Measurements from ENCODE around the gene ATP2C2.

ATP2C2 gene

GRCh38 chr16:84481051-84481735 lies 112.9 kb downstream of the ATP2C2 start:
- no peaks in the 10 kb centered on the region for H3K27me3 ChIP-seq (ENCODE audit: insufficient read depth, low read length)
- no peaks in the 10 kb centered on the region for H3K9me3 ChIP-seq (ENCODE audit: low read length)
- no peak overlapping the region for H2AFZ ChIP-seq (ENCODE audit: low read length)
- no peak overlapping the region for H3K27ac ChIP-seq (ENCODE audit: low read depth, low read length, poor library complexity, severe bottlenecking)
- no peaks in the 10 kb centered on the region for H3K36me3 ChIP-seq (ENCODE audit: insufficient read depth, low read length)
- H3K4me3 ChIP-seq (ENCODE audit: low read depth, low read length, poor library complexity, severe bottlenecking) = no peak overlapping the region
- no peaks in the 10 kb centered on the region for H3K4me1 ChIP-seq (ENCODE audit: insufficient read depth, low read length, severe bottlenecking)
- no peak overlapping the region for H3K4me2 ChIP-seq (ENCODE audit: low read length)
- TF ChIP-seq CTCF (IDR thresholded peaks at IDR 0.05; ENCODE audit: low read length) (no peak), EZH2 (IDR thresholded peaks at IDR 0.05; ENCODE audit: borderline replicate concordance, low read length) (no peak)
- H3K79me2 ChIP-seq (ENCODE audit: insufficient read depth, low read length) = no peaks in the 10 kb centered on the region
- no peaks in the 10 kb centered on the region for H3F3A ChIP-seq (ENCODE audit: insufficient read depth, low read length)
- no peaks in the 10 kb centered on the region for H3K9me2 ChIP-seq (ENCODE audit: low read depth, low read length)
- H4K20me1 ChIP-seq (ENCODE audit: insufficient read depth, low read length) = no peaks in the 10 kb centered on the region
- H3K9ac ChIP-seq (ENCODE audit: low read length) = no peak overlapping the region

GRCh38 chr16:84482001-84482891 lies 113.9 kb downstream of the ATP2C2 start:
- no peak overlapping the region for H2AFZ ChIP-seq (ENCODE audit: low read length)
- H3F3A ChIP-seq (ENCODE audit: insufficient read depth, low read length) = no peaks in the 10 kb centered on the region
- no peak overlapping the region for H3K4me3 ChIP-seq (ENCODE audit: low read depth, low read length, poor library complexity, severe bottlenecking)
- no peak overlapping the region for H3K27ac ChIP-seq (ENCODE audit: low read depth, low read length, poor library complexity, severe bottlenecking)
- no peaks in the 10 kb centered on the region for H3K9me2 ChIP-seq (ENCODE audit: low read depth, low read length)
- TF ChIP-seq CTCF (IDR thresholded peaks at IDR 0.05; ENCODE audit: low read length) (no peak), EZH2 (IDR thresholded peaks at IDR 0.05; ENCODE audit: borderline replicate concordance, low read length) (no peak)
- no peaks in the 10 kb centered on the region for H3K36me3 ChIP-seq (ENCODE audit: insufficient read depth, low read length)
- no peaks in the 10 kb centered on the region for H4K20me1 ChIP-seq (ENCODE audit: insufficient read depth, low read length)
- no peaks in the 10 kb centered on the region for H3K4me1 ChIP-seq (ENCODE audit: insufficient read depth, low read length, severe bottlenecking)
- no peak overlapping the region for H3K9ac ChIP-seq (ENCODE audit: low read length)
- no peaks in the 10 kb centered on the region for H3K27me3 ChIP-seq (ENCODE audit: insufficient read depth, low read length)
- H3K4me2 ChIP-seq (ENCODE audit: low read length) = no peak overlapping the region
- no peaks in the 10 kb centered on the region for H3K9me3 ChIP-seq (ENCODE audit: low read length)
- H3K79me2 ChIP-seq (ENCODE audit: insufficient read depth, low read length) = no peaks in the 10 kb centered on the region

- TF ChIP-seq CTCF (IDR thresholded peaks at IDR 0.05; ENCODE audit: low read length) = no peak
- no peak for TF ChIP-seq EZH2 (IDR thresholded peaks at IDR 0.05; ENCODE audit: borderline replicate concordance, low read length)
- Histone ChIP-seq H3K27me3 (ENCODE audit: insufficient read depth, low read length) (no peaks in the 10 kb centered on the region), H3K4me1 (ENCODE audit: insufficient read depth, low read length, severe bottlenecking) (no peaks in the 10 kb centered on the region), H3K4me3 (ENCODE audit: low read depth, low read length, poor library complexity, severe bottlenecking) (no peak overlapping the region), H3K9me2 (ENCODE audit: low read depth, low read length) (no peaks in the 10 kb centered on the region), H3K36me3 (ENCODE audit: insufficient read depth, low read length) (0 out of 2 replicates have a peak, but pooled peaks cover 4% of the 10 kb centered on the region), H3K9me3 (ENCODE audit: low read length) (no peaks in the 10 kb centered on the region), H3K9ac (ENCODE audit: low read length) (no peak overlapping the region), H3F3A (ENCODE audit: insufficient read depth, low read length) (no peaks in the 10 kb centered on the region), H3K27ac (ENCODE audit: low read depth, low read length, poor library complexity, severe bottlenecking) (no peak overlapping the region), H4K20me1 (ENCODE audit: insufficient read depth, low read length) (no peaks in the 10 kb centered on the region), H2AFZ (ENCODE audit: low read length) (no peak overlapping the region), H3K4me2 (ENCODE audit: low read length) (no peak overlapping the region), H3K79me2 (ENCODE audit: insufficient read depth, low read length) (no peaks in the 10 kb centered on the region)
These were observed 114.9 kb downstream of the ATP2C2 start for GRCh38 chr16:84482951-84483881.

Measured in OCI-LY1 (cell line).